ENCODE measurements around the gene FAM13A. TPM values are rescaled to one million over a fixed set of nuclear protein-coding genes. Genes with fewer than 3 reads are reported as not detected.

Gene FAM13A
- total and polyA plus RNA-seq, 11 donors, result 3.7 to 30.4 (median 11.5) TPM

DNA sequence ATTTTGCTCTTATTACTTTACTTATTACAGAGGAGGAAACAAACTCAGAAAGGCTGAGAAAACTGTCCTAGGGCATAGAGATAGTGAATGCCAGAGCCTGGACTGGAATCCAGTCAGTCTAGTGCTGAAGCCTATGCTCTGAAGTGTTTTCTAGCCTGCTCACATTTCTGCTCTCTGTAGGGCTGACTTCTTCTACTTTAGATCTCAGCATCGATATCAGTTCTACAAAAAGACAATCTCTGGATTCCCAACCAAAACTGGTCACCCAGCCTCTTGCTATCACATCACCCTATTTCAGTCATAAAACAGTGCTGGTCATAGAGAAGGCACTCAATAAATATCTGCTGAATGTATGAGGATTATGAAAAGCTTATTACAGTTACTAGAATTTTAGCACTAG, 87.2 kb downstream of the FAM13A start:
- Histone ChIP-seq H3K36me3 (no peaks in the 10 kb centered on the region), H3K27me3 (no peaks in the 10 kb centered on the region), H3K4me1 (peaks cover 0 to 11% (median 0%) of the 10 kb centered on the region in 12 donors), H3K4me3 (no peak overlapping the region), H3K9me3 (peaks cover 0 to 7% (median 0%) of the 10 kb centered on the region in 12 donors), H3K27ac (no peak overlapping the region)
- TF ChIP-seq, protein P1, sequence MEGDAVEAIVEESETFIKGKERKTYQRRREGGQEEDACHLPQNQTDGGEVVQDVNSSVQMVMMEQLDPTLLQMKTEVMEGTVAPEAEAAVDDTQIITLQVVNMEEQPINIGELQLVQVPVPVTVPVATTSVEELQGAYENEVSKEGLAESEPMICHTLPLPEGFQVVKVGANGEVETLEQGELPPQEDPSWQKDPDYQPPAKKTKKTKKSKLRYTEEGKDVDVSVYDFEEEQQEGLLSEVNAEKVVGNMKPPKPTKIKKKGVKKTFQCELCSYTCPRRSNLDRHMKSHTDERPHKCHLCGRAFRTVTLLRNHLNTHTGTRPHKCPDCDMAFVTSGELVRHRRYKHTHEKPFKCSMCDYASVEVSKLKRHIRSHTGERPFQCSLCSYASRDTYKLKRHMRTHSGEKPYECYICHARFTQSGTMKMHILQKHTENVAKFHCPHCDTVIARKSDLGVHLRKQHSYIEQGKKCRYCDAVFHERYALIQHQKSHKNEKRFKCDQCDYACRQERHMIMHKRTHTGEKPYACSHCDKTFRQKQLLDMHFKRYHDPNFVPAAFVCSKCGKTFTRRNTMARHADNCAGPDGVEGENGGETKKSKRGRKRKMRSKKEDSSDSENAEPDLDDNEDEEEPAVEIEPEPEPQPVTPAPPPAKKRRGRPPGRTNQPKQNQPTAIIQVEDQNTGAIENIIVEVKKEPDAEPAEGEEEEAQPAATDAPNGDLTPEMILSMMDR (IDR thresholded peaks at IDR 0.05), result no peak
- TF ChIP-seq POLR2A (IDR thresholded peaks at IDR 0.05), result no peak
- ATAC-seq (no peak), DNase-seq (no peak)
- intact Hi-C loops (cut with DNase I), result no loop called here
- WGBS, 4 donors, result 62 to 78% (median 73%) methylated on average over 1 of the region's 1 CpG

DNA sequence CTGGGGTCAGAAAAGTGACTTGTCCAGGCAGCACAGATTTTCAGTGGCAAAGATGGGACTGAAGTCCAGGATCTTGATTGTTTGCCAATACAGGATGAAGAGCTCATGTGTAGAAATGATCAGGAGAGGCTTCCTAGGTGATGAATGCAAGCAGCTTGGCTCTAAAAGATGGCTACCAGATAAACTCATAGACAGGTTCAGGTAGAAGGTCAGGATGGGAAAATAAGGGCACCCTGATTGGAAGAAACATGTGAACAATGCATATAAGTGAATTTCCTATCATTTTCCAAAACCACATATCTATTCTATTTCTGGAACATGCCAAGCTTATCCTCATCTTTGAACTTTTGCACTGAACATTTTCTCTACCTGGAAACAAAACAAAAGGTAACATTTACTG, 87.7 kb downstream of the FAM13A start:
- Histone ChIP-seq H3K27me3 (no peaks in the 10 kb centered on the region), H3K36me3 (no peaks in the 10 kb centered on the region), H3K9me3 (peaks cover 0 to 7% (median 0%) of the 10 kb centered on the region in 12 donors), H3K4me3 (no peak overlapping the region), H3K4me1 (peaks cover 0 to 11% (median 0%) of the 10 kb centered on the region in 12 donors), H3K27ac (no peak overlapping the region)
- ATAC-seq, result no peak
- no peak for DNase-seq
- TF ChIP-seq, protein P1 (IDR thresholded peaks at IDR 0.05), result no peak
- no peak for TF ChIP-seq POLR2A (IDR thresholded peaks at IDR 0.05)
- intact Hi-C loops (cut with DNase I), result no loop called here

DNA sequence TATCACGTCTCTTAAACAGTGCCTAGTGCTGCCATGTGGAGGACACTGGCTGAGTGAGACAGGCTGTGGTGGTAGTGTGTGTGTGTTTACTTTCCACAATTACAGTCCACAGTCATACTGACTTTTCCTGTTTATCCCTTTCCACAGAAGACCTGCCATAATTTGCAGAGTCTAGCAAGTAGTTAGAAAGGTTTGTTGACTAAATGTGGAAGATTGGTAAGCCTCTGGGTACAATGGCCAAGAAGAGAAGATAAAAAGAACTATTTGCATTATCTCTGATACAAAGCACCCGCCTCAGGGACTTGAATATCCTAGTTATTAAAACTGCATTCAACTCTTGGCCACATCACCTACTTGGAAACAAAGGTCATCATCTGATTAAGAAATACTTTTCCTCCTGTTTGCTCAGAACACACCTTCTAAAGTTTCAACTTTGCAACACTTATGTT, 89.1 kb downstream of the FAM13A start:
- H3K4me3 ChIP-seq, result no peak overlapping the region
- intact Hi-C loops (cut with DNase I), result no loop called here
- H3K4me1 ChIP-seq, result peaks cover 0 to 11% (median 0%) of the 10 kb centered on the region in 12 donors
- no peaks in the 10 kb centered on the region for H3K27me3 ChIP-seq
- ATAC-seq, result no peak
- no peaks in the 10 kb centered on the region for H3K36me3 ChIP-seq
- H3K27ac ChIP-seq, result no peak overlapping the region
- no peak for DNase-seq
- WGBS, 4 donors, result 71 to 85% (median 79%) methylated on average over 2 of the region's 2 CpGs
- H3K9me3 ChIP-seq, result peaks cover 0 to under 1% (median 0%) of the 10 kb centered on the region in 12 donors
- TF ChIP-seq POLR2A (IDR thresholded peaks at IDR 0.05), result no peak
- TF ChIP-seq, protein P1 (IDR thresholded peaks at IDR 0.05), result no peak

DNA sequence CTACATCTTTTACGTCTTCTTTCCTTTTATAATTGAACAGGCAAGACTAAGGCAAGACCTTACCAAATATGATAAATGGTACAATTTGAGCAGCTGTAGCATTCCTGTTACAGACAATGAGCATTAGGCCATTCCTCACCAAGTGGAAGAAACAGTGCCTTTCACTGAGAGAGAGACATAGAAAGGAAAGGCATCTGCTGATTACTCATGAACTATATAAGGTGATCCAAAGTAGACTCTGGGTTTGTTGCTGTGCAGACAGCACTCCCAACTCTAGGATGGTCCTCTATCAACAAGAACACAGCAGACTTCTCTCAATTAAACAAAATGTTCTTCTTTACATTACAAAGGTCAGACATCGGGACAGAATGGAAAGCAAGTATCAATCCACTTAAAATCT, 91.9 kb downstream of the FAM13A start:
- no peak for TF ChIP-seq POLR2A (IDR thresholded peaks at IDR 0.05)
- TF ChIP-seq, protein P1 (IDR thresholded peaks at IDR 0.05), result no peak
- no peaks in the 10 kb centered on the region for H3K27me3 ChIP-seq
- ATAC-seq, result no peak

More for the DNA sequence above, 91.9 kb downstream of the FAM13A start:
- intact Hi-C loops (cut with DNase I), result no loop called here
- 95 to 99% (median 97%) methylated on average over 2 of the region's 2 CpGs for WGBS, 4 donors
- Histone ChIP-seq H3K36me3 (no peaks in the 10 kb centered on the region), H3K4me1 (peaks cover 0 to 27% (median 0%) of the 10 kb centered on the region in 12 donors), H3K4me3 (no peak overlapping the region), H3K9me3 (no peaks in the 10 kb centered on the region), H3K27ac (no peak overlapping the region)
- no peak for DNase-seq

All from heart left ventricle (tissue), 16 donors.